Head of caudate nucleus (tissue), 42 donors: ENCODE results near the gene KDM2B.

Experiments
- DNase-seq, 42 donors: peaks; one replicate each; pipeline versions ENCODE4 v3.0.0 to v3.0.0-alpha.2; 2020 to 2021; ENCODE audit warnings: mixed read lengths in 7 of 42
- intact Hi-C: fragments of 100-400 bp; cut with DNase I; formaldehyde crosslinking; loops from one replicate; pipeline ENCODE4 v1.15.0; 2022

Gene KDM2B

GRCh38 chr12:121452985-121453360, 127.8 kb downstream of the KDM2B start:
- intact Hi-C loops: no loop called here
- DNase-seq: peak in 1 of 42 donors; percentile 28

GRCh38 chr12:121452340-121452984, 128.4 kb downstream of the KDM2B start:
- intact Hi-C loops: no loop called here
- peak in 1 of 42 donors; percentile 32 for DNase-seq

- peak in 1 of 42 donors; percentile 25 for DNase-seq
- intact Hi-C loops: no loop called here
Measured at GRCh38 chr12:121451961-121452339, 128.9 kb downstream of the KDM2B start.

- intact Hi-C loops: no loop called here
- no peak for DNase-seq
Measured at GRCh38 chr12:121448771-121449315, 132.0 kb downstream of the KDM2B start.

GRCh38 chr12:121446750-121447149, 134.1 kb downstream of the KDM2B start:
- intact Hi-C loops: no loop called here
- DNase-seq: no peak

GRCh38 chr12:121444842-121445202, 136.0 kb downstream of the KDM2B start:
- no peak for DNase-seq
- intact Hi-C loops: loop anchor here (5.0 kb wide), 1 partner anchor 113 kb away; no protein-coding TSS in a partner anchor

GRCh38 chr12:121443911-121444841, 136.6 kb downstream of the KDM2B start:
- peak in 27 of 42 donors; percentile 20 to 74 (median 56) for DNase-seq
- intact Hi-C loops: loop anchor here (5.0 kb wide), 1 partner anchor 112 kb away; no protein-coding TSS in a partner anchor

GRCh38 chr12:121443193-121443870, 137.5 kb downstream of the KDM2B start:
- intact Hi-C loops: loop anchor here (5.0 kb wide), 1 partner anchor 111 kb away; no protein-coding TSS in a partner anchor
- peak; percentile 74 to 96 (median 90) for DNase-seq

GRCh38 chr12:121442028-121442948, 138.5 kb downstream of the KDM2B start:
- intact Hi-C loops: loop anchor here (5.0 kb wide), 1 partner anchor 110 kb away; no protein-coding TSS in a partner anchor
- no peak for DNase-seq

- peak in 2 of 42 donors; percentile 43 to 66 for DNase-seq
- intact Hi-C loops: loop anchor here (5.0 kb wide), 1 partner anchor 109 kb away; no protein-coding TSS in a partner anchor
Measured at GRCh38 chr12:121441555-121441954, 139.3 kb downstream of the KDM2B start.

- intact Hi-C loops: loop anchor here (5.0 kb wide), 1 partner anchor 108 kb away; no protein-coding TSS in a partner anchor
- no peak for DNase-seq
Measured at GRCh38 chr12:121440768-121441167, 140.1 kb downstream of the KDM2B start.

GRCh38 chr12:121439715-121440114, 141.1 kb downstream of the KDM2B start:
- DNase-seq: no peak
- intact Hi-C loops: loop anchor here (5.0 kb wide), 1 partner anchor 107 kb away; no protein-coding TSS in a partner anchor

GRCh38 chr12:121438905-121439304, 141.9 kb downstream of the KDM2B start:
- intact Hi-C loops: no loop called here
- peak in 39 of 42 donors; percentile 22 to 86 (median 60) for DNase-seq

GRCh38 chr12:121436706-121437105, 144.1 kb downstream of the KDM2B start:
- no peak for DNase-seq
- intact Hi-C loops: no loop called here

- no peak for DNase-seq
- intact Hi-C loops: no loop called here
Measured at GRCh38 chr12:121432740-121433480, 147.9 kb downstream of the KDM2B start.

GRCh38 chr12:121430833-121431415, 149.9 kb downstream of the KDM2B start:
- intact Hi-C loops: no loop called here
- peak in 3 of 42 donors; percentile 22 to 58 (median 24) for DNase-seq

- no peak for DNase-seq
- intact Hi-C loops: no loop called here
Measured at GRCh38 chr12:121428883-121429282, 151.9 kb downstream of the KDM2B start.
